Prostate gland (tissue), 2 donors: ENCODE results near the gene ZNF598.

Experiments used
- POLR2AphosphoS5 ChIP-seq: sonication (generic); formaldehyde crosslinking; IDR thresholded peaks from one replicate; pipeline ENCODE4 v1.6.1; 2017; ENCODE audit warnings: antibody characterized with exemption
- TF ChIP-seq, protein P1 (sequence below), 4 experiments: fragments of 200-600 bp in 2 of 4; fragments of 450-650 bp in 2 of 4; sonication (generic) in 2 of 4; IDR thresholded peaks; 1 replicate in 3 of 4; 2 replicates in 1 of 4; pipeline ENCODE4 v1.5.1; 2016 to 2019; ENCODE audit warnings: antibody characterized with exemption in 4 of 4, mild to moderate bottlenecking in 2 of 4, moderate library complexity in 2 of 4

DNA sequence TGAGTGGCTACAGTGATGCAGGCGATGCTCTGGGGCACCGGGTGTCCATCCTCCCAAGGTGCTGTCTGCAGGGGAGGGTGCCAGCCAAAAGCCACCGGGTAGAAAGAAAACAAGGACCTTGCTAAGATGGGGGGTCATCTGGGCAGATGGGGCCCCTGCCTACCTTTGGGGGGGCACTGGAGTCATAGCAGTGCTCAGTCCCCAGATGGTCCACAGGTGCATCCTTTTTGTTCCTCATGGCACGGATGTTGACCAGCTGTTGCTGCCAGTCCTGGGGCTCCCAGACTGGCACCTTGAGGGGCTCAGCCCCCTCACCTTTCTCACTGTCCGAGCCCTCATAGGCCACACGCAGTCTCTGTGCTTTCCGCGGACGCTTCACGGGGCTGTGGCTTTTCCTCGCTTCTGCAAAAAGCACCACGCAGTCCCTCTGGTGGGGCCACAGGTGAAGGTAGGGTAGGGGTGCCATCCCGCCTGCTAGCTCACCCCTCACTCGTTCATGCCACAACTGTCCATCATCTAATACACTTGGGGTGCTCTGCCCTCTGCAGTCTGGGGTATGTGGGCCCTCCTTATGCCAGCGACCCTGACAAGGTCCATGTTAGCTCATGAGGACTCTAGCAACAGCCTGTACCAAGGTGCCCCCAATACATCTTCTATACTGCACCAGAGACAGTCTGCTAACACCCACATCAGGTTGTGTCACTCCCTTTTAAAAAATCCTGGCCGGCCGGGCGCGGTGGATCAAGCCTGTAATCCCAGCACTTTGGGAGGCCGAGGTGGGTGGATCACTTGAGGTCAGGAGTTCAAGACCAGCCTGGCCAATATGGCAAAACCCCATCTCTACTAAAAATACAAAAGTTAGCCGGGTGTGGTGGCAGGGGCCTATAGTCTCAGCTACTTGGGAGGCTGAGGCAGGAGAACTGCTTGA, 36.6 kb upstream of the ZNF598 start:
- TF ChIP-seq, protein P1, sequence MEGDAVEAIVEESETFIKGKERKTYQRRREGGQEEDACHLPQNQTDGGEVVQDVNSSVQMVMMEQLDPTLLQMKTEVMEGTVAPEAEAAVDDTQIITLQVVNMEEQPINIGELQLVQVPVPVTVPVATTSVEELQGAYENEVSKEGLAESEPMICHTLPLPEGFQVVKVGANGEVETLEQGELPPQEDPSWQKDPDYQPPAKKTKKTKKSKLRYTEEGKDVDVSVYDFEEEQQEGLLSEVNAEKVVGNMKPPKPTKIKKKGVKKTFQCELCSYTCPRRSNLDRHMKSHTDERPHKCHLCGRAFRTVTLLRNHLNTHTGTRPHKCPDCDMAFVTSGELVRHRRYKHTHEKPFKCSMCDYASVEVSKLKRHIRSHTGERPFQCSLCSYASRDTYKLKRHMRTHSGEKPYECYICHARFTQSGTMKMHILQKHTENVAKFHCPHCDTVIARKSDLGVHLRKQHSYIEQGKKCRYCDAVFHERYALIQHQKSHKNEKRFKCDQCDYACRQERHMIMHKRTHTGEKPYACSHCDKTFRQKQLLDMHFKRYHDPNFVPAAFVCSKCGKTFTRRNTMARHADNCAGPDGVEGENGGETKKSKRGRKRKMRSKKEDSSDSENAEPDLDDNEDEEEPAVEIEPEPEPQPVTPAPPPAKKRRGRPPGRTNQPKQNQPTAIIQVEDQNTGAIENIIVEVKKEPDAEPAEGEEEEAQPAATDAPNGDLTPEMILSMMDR (IDR thresholded peaks at IDR 0.05): no peak
- TF ChIP-seq POLR2AphosphoS5: no peak
